Heart right ventricle (tissue), 16 donors: ENCODE data around the gene HNRNPLL. TPM values are rescaled to one million over a fixed set of nuclear protein-coding genes. Genes with fewer than 3 reads are reported as not detected.

Experiments used
- ATAC-seq, 8 donors: fragments of 200-7000 bp; cut with Tn5 transposase; one replicate each; pipeline ENCODE4 v1.9.1; 2020; ENCODE audit warnings: mild to moderate bottlenecking in 8 of 8, moderate library complexity in 8 of 8, moderate number of reproducible peaks in 1 of 8
- DNase-seq, 2 donors: peaks; one replicate each; pipeline ENCODE4 v3.0.0-alpha.2; 2020
- H3K27ac ChIP-seq, 10 donors: fragments of 200-600 bp; sonication (generic) in 2 of 10; one replicate each; pipeline versions ENCODE4 v1.5.0 to v1.8.0; 2020 to 2022; ENCODE audit warnings: mild to moderate bottlenecking in 3 of 10
- H3K27me3 ChIP-seq, 7 donors: fragments of 200-600 bp; one replicate each; pipeline ENCODE4 v1.8.0; 2021 to 2022; ENCODE audit warnings: mild to moderate bottlenecking in 2 of 7
- H3K36me3 ChIP-seq, 9 donors: fragments of 200-600 bp; sonication (generic) in 1 of 9; one replicate each; pipeline versions ENCODE4 v1.5.0 to v1.8.0; 2020 to 2022; ENCODE audit warnings: mild to moderate bottlenecking in 2 of 9
- H3K4me1 ChIP-seq, 9 donors: fragments of 200-600 bp; sonication (generic) in 1 of 9; one replicate each; pipeline versions ENCODE4 v1.5.0 to v1.8.0; 2020 to 2022; ENCODE audit warnings: mild to moderate bottlenecking in 4 of 9
- H3K4me3 ChIP-seq, 10 donors: fragments of 200-600 bp; sonication (generic) in 2 of 10; one replicate each; pipeline versions ENCODE4 v1.5.0 to v1.8.0; 2020 to 2022; ENCODE audit warnings: mild to moderate bottlenecking in 7 of 10, moderate library complexity in 2 of 10
- H3K9me3 ChIP-seq, 11 donors: fragments of 200-600 bp in 10 of 11; sonication (generic) in 2 of 11; one replicate each; pipeline versions ENCODE4 v1.5.0 to v1.8.0; 2013 to 2022; ENCODE audit warnings: mild to moderate bottlenecking in 2 of 11, control low read depth in 1 of 11, moderate library complexity in 1 of 11
- CTCF ChIP-seq, 9 donors: fragments of 200-600 bp; sonication (generic) in 2 of 9; IDR thresholded peaks; one replicate each; pipeline versions ENCODE4 v1.5.0 to v1.8.0; 2021 to 2022; ENCODE audit warnings: antibody characterized with exemption in 9 of 9, mild to moderate bottlenecking in 5 of 9, moderate library complexity in 1 of 9
- WGBS, 2 donors: extraction: QIAGEN DNeasy Blood & Tissue Kit; methylation state at CpG; one replicate each; pipeline ENCODE4 v1.1.7; 2013; ENCODE audit warnings: inconsistent platforms in 1 of 2; 5-methylcytosine and 5-hydroxymethylcytosine counted together
- intact Hi-C, 10 donors: fragments of 100-400 bp; cut with DNase I; formaldehyde crosslinking; loops; one replicate each; pipeline versions ENCODE4 v1.11.1 to v1.14.2; 2022
- polyA plus RNA-seq, 2 donors: library from polyadenylated mRNA; stranded (reverse); fragments of 200-250 nt; gene quantifications; one replicate each; pipeline ENCODE4 v1.2.3, GENCODE V29; 2013
- total RNA-seq, 10 donors: library from RNA; stranded (reverse); fragmentation: NEBNext Ultra II Directional in 3 of 10; extraction: Animal tissue kit (Norgen Biotek cat#: 25700) in 3 of 10; gene quantifications; one replicate each; pipeline versions ENCODE4 v1.2.1 to v1.2.4, GENCODE V29; 2021 to 2023
- donor health status: Arrhythmogenic right ventricular cardiomyopathy.
- donor health status: ischemic (EF 13 %, LVEDD 7.1; RV severe dilation, severe dysfunction).
- donor health status: healthy with polysubstance abuse.
- donor health status: DM: no; HTN: yes; CAD: no.
- donor health status: DM: no; HTN: no; CAD: no.
- donor health status: ischemic (EF 25% LVEDD 6.9; RV normal size, moderate dysfunction).
- donor health status: ischemic (EF 25% LVEDD 5.7; RV mildly dilated, moderate dysfunction).
- donor health status: healthy.
- donor health status: DM: yes; HTN: yes; CAD: no.
- donor health status: Ischemic cardiomyopathy.
- donor health status: ischemic (EF 35%, LVEDD 5.7; RV mildly dilated, moderate dysfunction).
- donor health status: nonischemic (EF 11% LVEDD 7.7; RV severe dilation, severe dysfunction).
- donor health status: DM: yes; HTN: yes; CAD: no.
- donor health status: PGD.
- donor health status: ischemic (EF 29% LVEDD 5.4; RV normal size, mild dysfunction).
- donor health status: nonischemic (EF 23%, LVEDD 6.1; RV moderate dilation, normal function).

The HNRNPLL gene
- total and polyA plus RNA-seq, 12 donors = 8.9 to 32.7 (median 25.3) TPM

- TF ChIP-seq CTCF (IDR thresholded peaks at IDR 0.05) = no peak
- intact Hi-C loops = loop anchor here in 1 of 10 donors (10.0 kb wide), 1 partner anchor 254 kb away; no protein-coding TSS in a partner anchor
- no peak for DNase-seq
- Histone ChIP-seq H3K9me3 (no peaks in the 10 kb centered on the region), H3K36me3 (peaks cover 0 to 100% (median 58%) of the 10 kb centered on the region in 9 donors), H3K27ac (no peak overlapping the region), H3K4me3 (no peak overlapping the region), H3K4me1 (peaks cover 0 to 23% (median 4%) of the 10 kb centered on the region in 9 donors), H3K27me3 (no peaks in the 10 kb centered on the region)
- ATAC-seq = no peak
- WGBS, 2 donors = 73 to 75% methylated on average over 5 of the region's 5 CpGs
These were observed 33.8 kb downstream of the HNRNPLL start for GRCh38 chr2:38568724-38569436.

- peaks cover 0 to 100% (median 51%) of the 10 kb centered on the region in 9 donors for H3K36me3 ChIP-seq
These were observed 37.4 kb downstream of the HNRNPLL start for GRCh38 chr2:38565333-38565732.

GRCh38 chr2:38561691-38562090 lies 41.0 kb downstream of the HNRNPLL start:
- H3K27me3 ChIP-seq = no peaks in the 10 kb centered on the region
- TF ChIP-seq CTCF (IDR thresholded peaks at IDR 0.05) = no peak
- intact Hi-C loops = loop anchor here in 1 of 10 donors (10.0 kb wide), 1 partner anchor 247 kb away; no protein-coding TSS in a partner anchor
- peaks cover 0 to 14% (median 0%) of the 10 kb centered on the region in 9 donors for H3K4me1 ChIP-seq
- peaks cover 0 to 75% (median 24%) of the 10 kb centered on the region in 9 donors for H3K36me3 ChIP-seq
- H3K4me3 ChIP-seq = no peak overlapping the region
- H3K27ac ChIP-seq = no peak overlapping the region
- H3K9me3 ChIP-seq = no peaks in the 10 kb centered on the region
- DNase-seq (no peak), ATAC-seq (no peak)

More at GRCh38 chr2:38565333-38565732, 37.4 kb downstream of the HNRNPLL start:
- no peak for TF ChIP-seq CTCF (IDR thresholded peaks at IDR 0.05)
- H3K4me1 ChIP-seq = peaks cover 0 to 4% (median 0%) of the 10 kb centered on the region in 9 donors
- no peaks in the 10 kb centered on the region for H3K9me3 ChIP-seq
- intact Hi-C loops = loop anchor here in 1 of 10 donors (10.0 kb wide), 1 partner anchor 251 kb away; no protein-coding TSS in a partner anchor
- no peak overlapping the region for H3K4me3 ChIP-seq
- ATAC-seq (no peak), DNase-seq (no peak)
- WGBS, 2 donors = 94 to 96% methylated on average over 2 of the region's 2 CpGs
- no peaks in the 10 kb centered on the region for H3K27me3 ChIP-seq
- no peak overlapping the region for H3K27ac ChIP-seq

- peaks cover 0 to 20% (median 0%) of the 10 kb centered on the region in 9 donors for H3K4me1 ChIP-seq
- no peak overlapping the region for H3K27ac ChIP-seq
- no peak for DNase-seq
- peaks cover 0 to 66% (median 13%) of the 10 kb centered on the region in 9 donors for H3K36me3 ChIP-seq
- no peak overlapping the region for H3K4me3 ChIP-seq
- no peaks in the 10 kb centered on the region for H3K9me3 ChIP-seq
- TF ChIP-seq CTCF (IDR thresholded peaks at IDR 0.05) = no peak
- ATAC-seq = no peak
- H3K27me3 ChIP-seq = no peaks in the 10 kb centered on the region
- intact Hi-C loops = loop anchor here in 1 of 10 donors (10.0 kb wide), 1 partner anchor 245 kb away; no protein-coding TSS in a partner anchor
- 96 to 99% methylated on average over 2 of the region's 2 CpGs for WGBS, 2 donors
These were observed 42.6 kb downstream of the HNRNPLL start for GRCh38 chr2:38560092-38560491.
